ENCODE results near the gene ANKS6.

ANKS6 gene

DNA sequence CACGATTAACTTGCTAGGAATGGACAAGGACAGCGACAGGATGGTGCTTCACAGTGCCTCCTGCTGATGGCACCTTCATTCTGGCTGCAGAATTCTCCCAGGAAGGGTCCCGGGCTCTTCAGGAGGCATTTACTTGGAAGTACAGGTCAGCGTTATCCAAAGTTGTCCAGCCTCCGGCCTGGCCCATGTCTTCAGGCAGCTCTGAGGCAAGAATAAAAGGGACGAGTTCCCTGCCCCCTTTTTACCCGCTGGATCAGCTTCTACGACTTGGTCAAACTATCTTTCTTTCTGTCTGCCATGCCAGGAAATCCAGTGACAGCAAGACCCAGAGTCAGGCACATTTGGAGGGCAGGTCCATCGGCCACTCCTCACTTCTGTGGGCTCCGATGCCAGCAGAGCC, 64.3 kb downstream of the ANKS6 start:
- no peak for FAIRE-seq
- no peak for TF ChIP-seq POU2F2 (IDR thresholded peaks at IDR 0.05; ENCODE audit: low read depth, low read length)
- TF ChIP-seq POLR2A (IDR thresholded peaks at IDR 0.05; ENCODE audit: low read depth, low read length), result no peak
- no peak for TF ChIP-seq TAF1 (IDR thresholded peaks at IDR 0.05; ENCODE audit: low read depth, low read length)
- no peak for TF ChIP-seq PAX5 (IDR thresholded peaks at IDR 0.05; ENCODE audit: insufficient read depth, low read length, severe bottlenecking)
- TF ChIP-seq POLR2AphosphoS5 (IDR thresholded peaks at IDR 0.05; ENCODE audit: low read depth, low read length), result no peak
- no peak for TF ChIP-seq SPI1 (IDR thresholded peaks at IDR 0.05; ENCODE audit: low read depth, low read length)
- no peak for DNase-seq (ENCODE audit: insufficient read length, low spot score)

DNA sequence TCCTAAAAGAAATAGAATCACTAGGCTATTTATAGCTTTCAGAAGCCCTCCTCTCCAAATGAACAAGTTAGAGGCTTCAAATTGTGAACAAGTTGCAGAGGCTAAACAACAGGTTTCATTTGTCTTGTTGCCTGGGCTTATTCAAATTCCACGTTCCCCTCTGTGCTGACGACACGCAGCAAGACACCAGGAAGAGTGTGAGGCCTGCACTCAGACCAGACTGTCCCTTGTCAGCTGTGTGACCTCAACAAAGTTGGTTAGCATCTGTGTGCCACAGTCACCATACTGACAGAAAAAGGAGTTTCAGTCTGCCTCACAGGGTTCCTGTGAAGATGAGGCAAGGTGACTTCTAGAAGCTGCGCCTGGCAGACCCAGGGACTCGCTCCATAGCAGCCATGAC, 65.5 kb downstream of the ANKS6 start:
- TF ChIP-seq TAF1 (IDR thresholded peaks at IDR 0.05; ENCODE audit: low read depth, low read length) (no peak), POU2F2 (IDR thresholded peaks at IDR 0.05; ENCODE audit: low read depth, low read length) (no peak), POLR2AphosphoS5 (IDR thresholded peaks at IDR 0.05; ENCODE audit: low read depth, low read length) (no peak), POLR2A (IDR thresholded peaks at IDR 0.05; ENCODE audit: low read depth, low read length) (no peak), SPI1 (IDR thresholded peaks at IDR 0.05; ENCODE audit: low read depth, low read length) (no peak), PAX5 (IDR thresholded peaks at IDR 0.05; ENCODE audit: insufficient read depth, low read length, severe bottlenecking) (no peak)
- DNase-seq (ENCODE audit: insufficient read length, low spot score), result no peak
- no peak for FAIRE-seq

DNA sequence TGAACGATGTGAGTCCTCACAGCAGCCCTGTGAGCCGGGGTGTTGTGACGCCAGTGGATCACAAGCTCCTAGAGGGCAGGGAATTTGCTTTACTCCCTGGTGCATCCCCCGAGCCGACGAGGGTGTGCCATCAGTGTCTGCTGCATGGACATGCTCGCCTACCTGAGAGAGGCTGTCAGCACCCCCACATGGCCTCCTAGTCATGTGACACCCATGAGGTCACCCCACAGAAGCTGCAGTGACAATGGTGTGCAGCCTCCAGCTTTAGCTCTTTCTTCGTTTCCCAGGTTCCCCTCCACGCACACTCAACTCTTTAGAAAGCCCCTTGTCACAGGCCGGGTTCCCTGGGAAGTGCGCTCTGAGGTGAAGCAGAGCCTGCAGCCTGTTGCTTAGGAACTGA, 67.9 kb downstream of the ANKS6 start:
- DNase-seq (ENCODE audit: insufficient read length, low spot score), result no peak
- no peak for FAIRE-seq
- TF ChIP-seq POLR2A (IDR thresholded peaks at IDR 0.05; ENCODE audit: low read depth, low read length), result no peak
- no peak for TF ChIP-seq PAX5 (IDR thresholded peaks at IDR 0.05; ENCODE audit: insufficient read depth, low read length, severe bottlenecking)
- TF ChIP-seq SPI1 (IDR thresholded peaks at IDR 0.05; ENCODE audit: low read depth, low read length), result no peak
- no peak for TF ChIP-seq POU2F2 (IDR thresholded peaks at IDR 0.05; ENCODE audit: low read depth, low read length)
- no peak for TF ChIP-seq TAF1 (IDR thresholded peaks at IDR 0.05; ENCODE audit: low read depth, low read length)

DNA sequence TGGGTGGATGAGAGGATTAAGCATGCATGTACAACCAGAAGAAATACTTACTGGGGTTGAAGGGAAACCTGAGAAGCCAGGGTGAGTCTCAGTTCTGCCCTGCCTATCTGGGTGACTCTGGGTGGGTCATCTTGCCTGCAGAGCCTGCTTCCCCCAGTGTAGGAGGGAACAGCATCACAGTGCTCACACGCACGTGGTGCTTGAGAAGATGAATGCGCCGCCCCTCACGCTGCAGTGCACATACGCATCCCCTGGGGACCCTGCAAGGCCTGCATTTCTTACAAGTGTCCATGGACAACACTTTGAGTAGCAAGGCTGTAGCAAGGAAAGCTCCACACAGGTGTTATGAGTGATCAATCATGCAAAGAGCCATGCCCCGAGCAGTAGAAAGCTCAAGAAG, 68.9 kb downstream of the ANKS6 start:
- DNase-seq (ENCODE audit: insufficient read length, low spot score) (no peak), FAIRE-seq (no peak)
- TF ChIP-seq SPI1 (IDR thresholded peaks at IDR 0.05; ENCODE audit: low read depth, low read length) (no peak), PAX5 (IDR thresholded peaks at IDR 0.05; ENCODE audit: insufficient read depth, low read length, severe bottlenecking) (no peak), TAF1 (IDR thresholded peaks at IDR 0.05; ENCODE audit: low read depth, low read length) (no peak), POLR2AphosphoS5 (IDR thresholded peaks at IDR 0.05; ENCODE audit: low read depth, low read length) (no peak)

DNA sequence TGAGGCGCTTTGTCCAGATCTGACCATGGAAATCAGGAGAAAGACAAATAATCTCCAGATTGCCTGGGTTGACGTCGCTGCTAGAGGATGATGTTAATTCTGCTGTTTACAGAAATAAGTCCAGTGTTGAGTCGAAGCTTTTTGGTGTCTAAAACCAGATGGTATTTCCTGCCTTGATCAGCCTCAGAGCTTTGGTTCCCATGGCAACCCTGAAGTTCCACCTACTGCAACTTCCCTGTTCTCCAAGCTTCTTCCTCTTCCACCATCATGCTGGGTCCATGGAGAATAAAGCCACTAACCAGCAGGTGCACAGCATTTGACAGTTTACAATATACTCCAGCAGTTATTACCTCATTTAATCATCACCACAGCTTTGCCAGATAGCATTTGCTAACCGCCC, 69.6 kb downstream of the ANKS6 start:
- DNase-seq (ENCODE audit: insufficient read length, low spot score), result no peak
- no peak for FAIRE-seq
- no peak for TF ChIP-seq SPI1 (IDR thresholded peaks at IDR 0.05; ENCODE audit: low read depth, low read length)
- TF ChIP-seq PAX5 (IDR thresholded peaks at IDR 0.05; ENCODE audit: insufficient read depth, low read length, severe bottlenecking), result no peak
- TF ChIP-seq POLR2AphosphoS5 (IDR thresholded peaks at IDR 0.05; ENCODE audit: low read depth, low read length), result no peak
- no peak for TF ChIP-seq POLR2A (IDR thresholded peaks at IDR 0.05; ENCODE audit: low read depth, low read length)
- TF ChIP-seq TAF1 (IDR thresholded peaks at IDR 0.05; ENCODE audit: low read depth, low read length), result no peak
- TF ChIP-seq POU2F2 (IDR thresholded peaks at IDR 0.05; ENCODE audit: low read depth, low read length), result no peak

DNA sequence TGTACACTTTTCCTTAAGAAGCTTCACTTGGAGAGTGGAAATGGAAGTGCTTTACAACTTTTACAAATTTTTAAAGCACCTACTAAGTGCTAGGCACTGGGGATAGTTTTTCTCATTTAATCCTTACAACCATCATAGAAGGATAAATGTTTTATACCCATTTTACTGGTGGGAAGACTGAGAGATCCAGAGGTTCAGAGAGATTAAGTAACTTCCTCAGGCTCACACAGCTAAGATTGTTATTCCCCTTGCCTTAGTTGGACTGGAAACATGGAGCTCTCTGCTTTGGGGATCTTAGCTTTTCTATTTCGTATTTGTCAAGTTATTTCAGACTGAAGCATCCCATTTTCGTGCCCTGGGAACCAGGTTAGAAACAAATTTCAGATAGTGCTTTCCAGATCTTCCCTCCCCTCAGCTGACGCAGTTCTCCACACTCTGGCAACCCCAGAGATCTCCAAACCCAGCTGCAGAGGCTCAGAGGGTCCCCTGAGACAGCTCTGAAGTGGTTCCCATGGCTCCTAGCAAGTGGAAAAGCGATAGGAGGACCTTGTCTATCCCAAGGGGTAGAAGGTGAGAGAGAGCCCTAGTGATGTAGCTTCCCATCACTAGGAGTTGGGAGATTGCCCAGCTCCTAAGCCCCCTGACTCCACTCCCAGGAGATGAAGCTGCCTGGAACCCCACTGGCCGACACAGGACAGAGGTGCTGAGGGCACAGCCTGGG, 71.4 kb downstream of the ANKS6 start:
- FAIRE-seq, result no peak
- TF ChIP-seq SPI1 (IDR thresholded peaks at IDR 0.05; ENCODE audit: low read depth, low read length) (no peak), POLR2AphosphoS5 (IDR thresholded peaks at IDR 0.05; ENCODE audit: low read depth, low read length) (no peak), TAF1 (IDR thresholded peaks at IDR 0.05; ENCODE audit: low read depth, low read length) (no peak), POLR2A (IDR thresholded peaks at IDR 0.05; ENCODE audit: low read depth, low read length) (no peak), PAX5 (IDR thresholded peaks at IDR 0.05; ENCODE audit: insufficient read depth, low read length, severe bottlenecking) (no peak), POU2F2 (IDR thresholded peaks at IDR 0.05; ENCODE audit: low read depth, low read length) (no peak)
- no peak for DNase-seq (ENCODE audit: insufficient read length, low spot score)

DNA sequence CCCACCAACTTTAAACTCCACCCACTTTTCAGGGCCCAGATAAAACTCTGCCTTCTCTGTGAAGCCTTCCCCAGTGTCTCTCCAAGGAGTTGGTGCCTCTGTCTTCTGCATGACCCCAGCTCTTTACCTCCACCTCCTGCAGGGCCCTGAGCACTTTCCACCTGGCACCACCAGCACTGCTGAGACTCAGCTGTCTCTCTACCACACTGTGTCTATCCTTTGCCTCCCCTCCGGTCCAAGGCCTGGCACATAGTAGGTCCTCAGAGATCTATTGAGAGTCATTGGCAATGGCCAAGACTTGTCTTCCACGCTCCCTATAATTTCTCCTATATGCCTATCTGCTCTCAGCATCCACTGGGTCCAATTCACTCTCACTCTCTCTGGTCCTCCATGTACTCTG, 74.7 kb downstream of the ANKS6 start:
- no peak for FAIRE-seq
- TF ChIP-seq PAX5 (IDR thresholded peaks at IDR 0.05; ENCODE audit: insufficient read depth, low read length, severe bottlenecking), result no peak
- TF ChIP-seq POLR2A (IDR thresholded peaks at IDR 0.05; ENCODE audit: low read depth, low read length), result no peak
- TF ChIP-seq SPI1 (IDR thresholded peaks at IDR 0.05; ENCODE audit: low read depth, low read length), result no peak
- TF ChIP-seq TAF1 (IDR thresholded peaks at IDR 0.05; ENCODE audit: low read depth, low read length), result no peak
- TF ChIP-seq POU2F2 (IDR thresholded peaks at IDR 0.05; ENCODE audit: low read depth, low read length), result no peak
- no peak for TF ChIP-seq POLR2AphosphoS5 (IDR thresholded peaks at IDR 0.05; ENCODE audit: low read depth, low read length)

DNA sequence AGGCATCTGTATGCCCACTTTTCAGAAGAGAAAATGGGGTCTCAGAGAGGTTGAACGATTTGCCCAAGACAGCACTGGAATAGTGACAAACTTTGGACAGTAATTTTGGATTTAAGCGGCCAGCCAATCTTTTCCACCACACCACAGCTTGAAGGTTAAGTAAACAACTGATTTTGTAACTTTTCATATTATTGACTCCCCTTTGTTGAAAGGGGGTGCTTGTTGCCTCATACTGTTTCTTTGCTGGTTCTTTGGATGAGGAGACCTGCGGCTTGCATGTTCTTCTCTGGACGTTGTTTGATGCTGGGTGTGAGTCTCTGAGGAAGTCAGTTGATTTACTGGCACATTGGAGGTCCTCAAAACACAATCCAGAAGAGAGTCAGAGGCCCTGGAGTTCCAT, 76.0 kb downstream of the ANKS6 start:
- no peak for DNase-seq (ENCODE audit: insufficient read length, low spot score)

More for the DNA sequence above, 74.7 kb downstream of the ANKS6 start:
- no peak for DNase-seq (ENCODE audit: insufficient read length, low spot score)

DNA sequence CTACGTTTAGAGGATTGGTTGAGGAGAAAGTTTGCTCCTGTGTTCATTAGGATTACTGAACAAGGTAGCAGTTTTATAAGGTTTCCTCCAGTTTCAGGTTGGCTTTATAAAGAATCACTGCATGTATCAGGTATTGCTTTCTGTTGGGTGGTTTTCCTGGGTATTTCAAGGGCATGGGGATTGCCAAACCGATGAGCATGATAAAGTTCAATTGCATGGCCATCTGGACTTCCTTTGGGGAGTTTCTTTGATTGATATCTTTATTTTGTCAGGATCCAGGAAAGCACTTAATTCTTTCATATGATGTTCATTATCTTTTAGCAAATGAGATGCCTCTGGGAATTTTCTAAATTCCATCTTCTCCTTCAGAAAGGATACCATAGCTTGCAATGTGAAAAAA, 77.3 kb downstream of the ANKS6 start:
- no peak for TF ChIP-seq POLR2A (IDR thresholded peaks at IDR 0.05; ENCODE audit: low read depth, low read length)
- no peak for TF ChIP-seq POU2F2 (IDR thresholded peaks at IDR 0.05; ENCODE audit: low read depth, low read length)
- TF ChIP-seq POLR2AphosphoS5 (IDR thresholded peaks at IDR 0.05; ENCODE audit: low read depth, low read length), result no peak
- TF ChIP-seq SPI1 (IDR thresholded peaks at IDR 0.05; ENCODE audit: low read depth, low read length), result no peak
- TF ChIP-seq PAX5 (IDR thresholded peaks at IDR 0.05; ENCODE audit: insufficient read depth, low read length, severe bottlenecking), result no peak
- TF ChIP-seq TAF1 (IDR thresholded peaks at IDR 0.05; ENCODE audit: low read depth, low read length), result no peak
- FAIRE-seq (no peak), DNase-seq (ENCODE audit: insufficient read length, low spot score) (no peak)

More for the DNA sequence above, 76.0 kb downstream of the ANKS6 start:
- no peak for TF ChIP-seq POU2F2 (IDR thresholded peaks at IDR 0.05; ENCODE audit: low read depth, low read length)
- no peak for TF ChIP-seq PAX5 (IDR thresholded peaks at IDR 0.05; ENCODE audit: insufficient read depth, low read length, severe bottlenecking)
- FAIRE-seq, result no peak

DNA sequence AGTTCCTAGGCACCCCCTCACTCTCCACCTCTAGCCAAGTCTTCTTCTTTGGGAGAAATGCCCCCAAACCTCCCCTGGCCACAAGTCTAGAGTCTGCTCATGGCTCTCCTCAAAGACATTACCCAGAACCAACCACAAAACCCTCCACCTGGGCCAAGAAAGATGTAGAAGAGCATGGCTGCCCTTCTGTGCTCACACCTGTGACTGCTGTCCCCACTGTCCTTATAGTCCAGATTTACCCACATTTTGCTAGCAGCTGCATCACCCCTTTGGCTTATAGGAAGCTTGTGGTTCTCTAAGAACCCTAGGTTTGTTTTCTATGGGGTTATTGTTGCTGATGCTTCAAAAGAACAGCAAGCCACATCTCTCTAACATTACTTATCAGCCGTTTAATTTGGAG, 81.5 kb downstream of the ANKS6 start:
- TF ChIP-seq POLR2AphosphoS5 (IDR thresholded peaks at IDR 0.05; ENCODE audit: low read depth, low read length), result no peak
- FAIRE-seq (no peak), DNase-seq (ENCODE audit: insufficient read length, low spot score) (no peak)
